Measurements from ENCODE around the gene TAT. TPM values are rescaled to one million over a fixed set of nuclear protein-coding genes. Genes with fewer than 3 reads are reported as not detected.

The TAT gene
- total and polyA plus RNA-seq, 2 donors from 2014 or later = not detected

DNA sequence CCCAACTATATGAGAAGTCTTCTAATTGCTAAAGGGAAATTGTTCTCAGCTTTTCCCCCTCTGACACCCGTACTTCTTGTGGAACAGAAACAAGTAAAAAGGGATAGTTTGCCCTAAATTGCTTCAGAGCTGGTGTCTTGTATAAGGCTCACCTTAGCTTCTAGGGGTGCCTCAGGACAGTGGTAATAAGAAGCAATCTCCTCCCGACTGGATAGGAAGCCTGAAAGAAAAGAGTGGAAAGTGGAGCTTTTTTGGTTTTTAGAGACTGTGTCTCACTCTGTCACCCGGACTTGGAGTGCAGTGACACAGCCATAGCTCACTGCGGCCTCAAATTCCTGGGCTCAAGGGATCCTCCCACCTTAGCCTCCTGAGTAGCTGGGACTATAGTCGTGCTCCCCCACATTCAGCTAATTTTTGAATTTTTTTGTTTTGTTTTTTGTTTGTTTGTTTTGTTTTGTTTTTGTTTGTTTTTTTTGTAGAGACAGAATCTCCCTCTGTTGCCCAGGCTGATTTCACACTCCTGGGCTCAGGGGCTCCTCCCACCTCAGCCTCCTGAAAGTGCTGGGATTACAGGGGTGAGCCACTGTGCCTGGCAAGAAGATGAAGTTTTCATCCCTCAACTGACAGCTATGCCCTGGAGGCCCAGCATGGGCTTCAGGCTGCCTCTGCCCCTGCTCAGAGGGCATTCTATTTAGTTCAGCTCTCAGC lies 3.4 kb downstream of the TAT start:
- no peaks in the 10 kb centered on the region for H3K9me3 ChIP-seq (ENCODE audit: control insufficient read depth in 2 of 3, insufficient read depth in 1 of 3, low read length in 3 of 3)
- H3K4me1 ChIP-seq (ENCODE audit: control insufficient read depth in 2 of 3, insufficient read depth in 2 of 3, low read depth in 1 of 3, low read length in 3 of 3) = peaks cover 0 to 7% (median 0%) of the 10 kb centered on the region in 3 donors
- no peak overlapping the region for H3K9ac ChIP-seq (ENCODE audit: low read length in 3 of 3)
- no peak overlapping the region for H3K4me3 ChIP-seq (ENCODE audit: low read length in 3 of 3)
- no peak for TF ChIP-seq CTCF (IDR thresholded peaks at IDR 0.05; ENCODE audit: borderline replicate concordance, extremely low read depth, insufficient read depth)
- H3K27me3 ChIP-seq (ENCODE audit: control insufficient read depth, insufficient read depth, low read length) = no peaks in the 10 kb centered on the region
- DNase-seq (no peak), FAIRE-seq (no peak)
- no peak overlapping the region for H3K27ac ChIP-seq (ENCODE audit: low read depth in 2 of 2, low read length in 2 of 2)
- intact Hi-C loops (cut with DNase I) = no loop called here
- no peaks in the 10 kb centered on the region for H3K36me3 ChIP-seq (ENCODE audit: control insufficient read depth in 2 of 3, insufficient read depth in 3 of 3, low read length in 3 of 3)

GRCh38 chr16:71572497-71573116 lies 4.3 kb downstream of the TAT start:
- no peak for DNase-seq
- no peak overlapping the region for H3K9ac ChIP-seq (ENCODE audit: low read length in 3 of 3)

GRCh38 chr16:71570144-71570543 lies 6.7 kb downstream of the TAT start:
- Histone ChIP-seq H3K27ac (ENCODE audit: low read depth in 2 of 2, low read length in 2 of 2) (no peak overlapping the region), H3K4me1 (ENCODE audit: control insufficient read depth in 2 of 3, insufficient read depth in 2 of 3, low read depth in 1 of 3, low read length in 3 of 3) (peaks cover 0 to 7% (median 0%) of the 10 kb centered on the region in 3 donors), H3K36me3 (ENCODE audit: control insufficient read depth in 2 of 3, insufficient read depth in 3 of 3, low read length in 3 of 3) (no peaks in the 10 kb centered on the region), H3K4me3 (ENCODE audit: low read length in 3 of 3) (no peak overlapping the region), H3K9ac (ENCODE audit: low read length in 3 of 3) (no peak overlapping the region), H3K27me3 (ENCODE audit: control insufficient read depth, insufficient read depth, low read length) (no peaks in the 10 kb centered on the region), H3K9me3 (ENCODE audit: control insufficient read depth in 2 of 3, insufficient read depth in 1 of 3, low read length in 3 of 3) (no peaks in the 10 kb centered on the region)
- no peak for TF ChIP-seq CTCF (IDR thresholded peaks at IDR 0.05; ENCODE audit: borderline replicate concordance, extremely low read depth, insufficient read depth)
- intact Hi-C loops (cut with DNase I) = no loop called here
- DNase-seq = no peak
- FAIRE-seq = no peak

More at GRCh38 chr16:71572497-71573116, 4.3 kb downstream of the TAT start:
- Histone ChIP-seq H3K4me3 (ENCODE audit: low read length in 3 of 3) (no peak overlapping the region), H3K9me3 (ENCODE audit: control insufficient read depth in 2 of 3, insufficient read depth in 1 of 3, low read length in 3 of 3) (no peaks in the 10 kb centered on the region), H3K27ac (ENCODE audit: low read depth in 2 of 2, low read length in 2 of 2) (no peak overlapping the region), H3K36me3 (ENCODE audit: control insufficient read depth in 2 of 3, insufficient read depth in 3 of 3, low read length in 3 of 3) (no peaks in the 10 kb centered on the region), H3K27me3 (ENCODE audit: control insufficient read depth, insufficient read depth, low read length) (no peaks in the 10 kb centered on the region), H3K4me1 (ENCODE audit: control insufficient read depth in 2 of 3, insufficient read depth in 2 of 3, low read depth in 1 of 3, low read length in 3 of 3) (peaks cover 0 to 7% (median 0%) of the 10 kb centered on the region in 3 donors)
- TF ChIP-seq CTCF (IDR thresholded peaks at IDR 0.05; ENCODE audit: borderline replicate concordance, extremely low read depth, insufficient read depth) = no peak
- intact Hi-C loops (cut with DNase I) = no loop called here
- peak; percentile 3 for FAIRE-seq

All from kidney (tissue), 14 donors.